ENCODE measurements around the gene KCNJ6.
"Not testable (repeated sequence)": the region's sequence is repeated elsewhere in the genome, so short reads cannot be mapped to it uniquely, and the experiment has no call there.

KCNJ6 gene

GRCh38 chr21:37592496-37592895, 323.8 kb downstream of the KCNJ6 start:
- DNase-seq: no peak

- DNase-seq: not testable (repeated sequence)
Observed at GRCh38 chr21:37591994-37592393, 324.3 kb downstream of the KCNJ6 start.

- not testable (repeated sequence) for DNase-seq
Observed at GRCh38 chr21:37590836-37591235, 325.4 kb downstream of the KCNJ6 start.

GRCh38 chr21:37588644-37589043, 327.6 kb downstream of the KCNJ6 start:
- not testable (repeated sequence) for DNase-seq

- DNase-seq: no peak
Observed at GRCh38 chr21:37587635-37588177, 328.6 kb downstream of the KCNJ6 start.

GRCh38 chr21:37587203-37587602, 329.1 kb downstream of the KCNJ6 start:
- DNase-seq: no peak

GRCh38 chr21:37582590-37582989, 333.7 kb downstream of the KCNJ6 start:
- no peak for DNase-seq

- DNase-seq: no peak
Observed at GRCh38 chr21:37580666-37581065, 335.6 kb downstream of the KCNJ6 start.

GRCh38 chr21:37579356-37579755, 336.9 kb downstream of the KCNJ6 start:
- DNase-seq: no peak

GRCh38 chr21:37578471-37579126, 337.7 kb downstream of the KCNJ6 start:
- DNase-seq: no peak

GRCh38 chr21:37576929-37577328, 339.3 kb downstream of the KCNJ6 start:
- DNase-seq: not testable (repeated sequence)

- no peak for DNase-seq
Observed at GRCh38 chr21:37575580-37575979, 340.7 kb downstream of the KCNJ6 start.

- DNase-seq: no peak
Observed at GRCh38 chr21:37574751-37575150, 341.5 kb downstream of the KCNJ6 start.

- DNase-seq: no peak
Observed at GRCh38 chr21:37574316-37574715, 341.9 kb downstream of the KCNJ6 start.

- no peak for DNase-seq
Observed at GRCh38 chr21:37571442-37571841, 344.8 kb downstream of the KCNJ6 start.

GRCh38 chr21:37568916-37569315, 347.3 kb downstream of the KCNJ6 start:
- DNase-seq: no peak

- no peak for DNase-seq
Observed at GRCh38 chr21:37568415-37568814, 347.8 kb downstream of the KCNJ6 start.

- no peak for DNase-seq
Observed at GRCh38 chr21:37566790-37567615, 349.3 kb downstream of the KCNJ6 start.

GRCh38 chr21:37565530-37566223, 350.6 kb downstream of the KCNJ6 start:
- no peak for DNase-seq

GRCh38 chr21:37564924-37565529, 351.2 kb downstream of the KCNJ6 start:
- no peak for DNase-seq

GRCh38 chr21:37564341-37564923, 351.8 kb downstream of the KCNJ6 start:
- peak; percentile 66 for DNase-seq

- peak; percentile 94 for DNase-seq
Observed at GRCh38 chr21:37563641-37564340, 352.5 kb downstream of the KCNJ6 start.

Data from activated gamma-delta T cell (primary cell).